AG04449 (cell line): ENCODE measurements around the gene SNX6.

ENCODE experiments used
- CTCF ChIA-PET: fragments of 350-600 bp; formaldehyde crosslinking; extraction: SDS; loops from one replicate; lab custom pipeline; 2021; ENCODE audit warnings: antibody characterized with exemption; lab: Yijun Ruan, JAX
- POLR2A ChIA-PET: fragments of 400-600, 350-600 bp; formaldehyde crosslinking; extraction: SDS; loops from one replicate; lab custom pipeline; 2020; ENCODE audit warnings: antibody characterized with exemption, inconsistent platforms; lab: Yijun Ruan, JAX
- DNase-seq: peaks from one replicate; pipeline ENCODE4 v3.0.0-alpha.2; 2010; ENCODE audit warnings: low read depth, low spot score
- H3K4me3 ChIP-seq: 2 replicates; pipeline ENCODE4 v1.5.1; 2011; ENCODE audit warnings: low read depth, mild to moderate bottlenecking, control low read depth, low read length
- CTCF ChIP-seq: IDR thresholded peaks from one replicate; pipeline ENCODE4 v1.5.1; 2011; ENCODE audit warnings: mild to moderate bottlenecking, moderate library complexity, low read length, control low read depth, inconsistent platforms; ENCODE audit not compliant: insufficient read depth; ENCODE audit errors: missing control alignments

SNX6 gene

DNA sequence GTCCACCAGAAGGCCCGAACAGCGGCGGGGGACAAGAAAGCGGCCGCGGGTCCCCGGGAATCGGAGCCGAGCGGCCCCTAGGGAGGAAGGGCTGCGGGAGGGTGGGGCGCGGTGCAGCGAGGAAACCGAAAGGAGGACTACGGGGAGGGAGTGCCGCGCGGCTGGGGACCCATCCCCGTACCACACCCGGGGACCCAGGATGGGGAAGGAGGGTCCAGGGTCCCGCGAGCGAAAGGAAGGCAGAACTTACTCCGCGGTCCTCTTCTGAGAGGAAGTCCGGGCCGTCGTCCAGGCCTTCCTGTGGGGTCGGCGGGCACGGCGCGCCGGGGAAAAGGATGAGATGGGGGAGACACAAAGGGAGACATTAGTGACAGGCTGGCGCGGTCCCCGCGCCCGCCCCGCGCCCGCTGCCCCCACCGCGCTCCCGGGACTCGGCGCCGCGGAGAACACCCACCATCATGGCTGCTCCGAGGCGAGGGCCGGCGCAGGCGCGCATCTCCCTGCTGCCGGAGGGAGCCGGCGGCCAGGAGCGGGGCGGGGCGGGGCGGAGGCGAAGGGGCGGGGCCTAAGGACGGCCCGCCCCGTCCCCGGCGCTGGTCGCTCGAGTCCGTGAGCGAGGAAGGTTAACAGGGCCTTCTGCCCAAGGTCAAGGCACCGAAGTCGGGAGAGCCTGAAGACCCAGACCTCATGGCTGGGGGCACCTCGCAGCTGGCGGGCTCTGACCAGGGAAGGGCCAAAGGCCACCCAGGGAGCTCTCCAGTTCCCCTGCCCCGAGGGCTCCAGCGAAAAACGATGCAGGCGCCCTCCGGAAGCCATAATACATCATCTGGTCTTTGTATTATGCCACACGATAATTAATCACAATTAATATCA lies at the start of gene SNX6:
TSS of gene SNX6 (minus strand) at position 492 of the 873 bp plus-strand sequence. CDS start at position 460, 32 bp downstream.
- TF ChIP-seq CTCF: no peak
- CTCF ChIA-PET: interaction anchor here (0.8 to 1.0 kb wide), 3 partner anchors 9 to 14 kb away, joined by 4 to 6 read pairs (median 4); no protein-coding TSS in a partner anchor
- POLR2A ChIA-PET: no interaction called here
- H3K4me3 ChIP-seq: peak within 1 kb of the TSS; percentile 97
- no peak for DNase-seq

DNA sequence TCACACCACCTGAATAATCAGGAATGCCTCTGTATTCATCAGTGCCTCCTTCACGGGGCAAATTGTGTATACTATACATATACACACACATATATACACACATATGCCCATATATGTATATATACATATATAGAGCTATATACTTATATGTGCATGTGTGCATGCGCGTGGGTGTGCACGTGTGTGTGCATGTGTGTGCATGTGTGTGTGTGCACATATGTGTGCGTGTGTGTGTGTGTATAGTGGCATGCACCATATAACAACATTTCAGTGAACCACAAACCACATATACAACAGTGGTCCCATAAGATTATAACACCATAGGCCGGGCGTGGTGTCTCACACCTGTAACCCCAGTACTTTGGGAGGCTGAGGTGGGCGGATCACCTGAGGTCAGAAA lies 48.8 kb upstream of the SNX6 start:
- no peak overlapping the region for H3K4me3 ChIP-seq
- CTCF ChIA-PET: interaction anchor here (1.0 to 1.3 kb wide), 2 partner anchors 9 to 744 kb away, joined by 3 read pairs; no protein-coding TSS in a partner anchor
- POLR2A ChIA-PET: no interaction called here
- no peak for DNase-seq
- no peak for TF ChIP-seq CTCF

GRCh38 chr14:34678306-34678705 lies 48.4 kb upstream of the SNX6 start:
- no peak overlapping the region for H3K4me3 ChIP-seq
- DNase-seq: no peak
- POLR2A ChIA-PET: interaction anchor here (0.6 kb wide), 1 partner anchor 52 kb away, joined by 4 read pairs; no protein-coding TSS in a partner anchor
- TF ChIP-seq CTCF: no peak
- CTCF ChIA-PET: no interaction called here

DNA sequence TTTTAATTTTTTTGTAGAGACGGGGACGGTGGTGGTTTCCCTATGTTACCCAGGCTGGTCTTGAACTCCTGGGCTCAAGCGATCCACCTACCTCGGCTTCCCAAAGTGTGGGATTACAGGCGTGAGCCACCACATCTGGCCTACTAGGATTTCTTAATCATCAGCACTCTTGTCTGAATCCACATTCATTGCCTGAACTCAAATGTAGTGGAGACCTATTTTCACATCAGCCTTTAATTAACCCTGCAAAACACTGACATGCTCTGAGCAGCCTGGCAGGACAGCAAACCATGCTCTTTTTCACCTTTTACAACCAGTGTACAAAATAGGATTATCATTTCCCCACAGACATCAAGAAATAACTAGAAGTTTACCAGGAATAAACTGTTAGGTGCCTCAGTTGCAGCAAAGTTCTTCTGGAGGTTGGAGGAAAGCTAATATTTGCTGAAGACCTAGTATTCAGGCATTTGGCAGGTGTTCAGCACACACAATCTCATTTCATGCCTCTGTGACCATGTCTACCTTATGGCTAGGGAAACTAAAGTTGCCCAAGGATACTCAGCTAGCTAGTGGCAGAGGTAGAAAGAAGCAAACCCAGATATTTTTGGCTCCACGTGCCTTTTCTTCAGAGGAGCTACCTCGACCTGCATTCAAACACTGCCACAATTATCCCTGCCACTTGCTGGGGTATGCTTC lies 46.7 kb upstream of the SNX6 start:
- TF ChIP-seq CTCF: no peak
- CTCF ChIA-PET: interaction anchor here (1.0 to 1.3 kb wide), 3 partner anchors 14 to 304 kb away, joined by 3 read pairs; no protein-coding TSS in a partner anchor
- POLR2A ChIA-PET: no interaction called here
- H3K4me3 ChIP-seq: no peak overlapping the region
- DNase-seq: no peak

DNA sequence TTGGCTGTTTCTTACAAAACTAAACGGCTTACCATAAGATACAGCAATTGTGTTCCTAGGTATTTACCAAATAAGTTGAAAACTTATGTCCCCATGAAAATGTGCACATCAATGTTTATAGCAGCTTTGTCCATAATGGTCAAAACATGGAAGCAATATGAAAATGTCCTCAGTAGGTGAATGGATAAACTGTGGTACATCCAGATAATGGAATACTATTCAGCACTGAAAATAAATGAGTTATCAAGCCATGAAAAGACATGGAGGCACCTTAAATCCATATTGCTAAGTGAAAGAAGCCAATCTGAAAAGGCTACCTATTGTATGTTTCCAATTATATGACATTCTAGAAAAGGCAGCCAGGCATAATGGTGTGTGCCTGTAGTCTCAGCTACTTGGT lies 43.8 kb upstream of the SNX6 start:
- ChIA-PET POLR2A (no interaction called here), CTCF (interaction anchor here (1.0 to 6.2 kb wide), 20 partner anchors 8 to 367 kb away, joined by 3 to 111 read pairs (median 8); partner anchors contain the start of gene CFL2)
- no peak for DNase-seq
- TF ChIP-seq CTCF: no peak
- no peak overlapping the region for H3K4me3 ChIP-seq
